ENCODE data around the gene LMNTD2.

Gene LMNTD2

DNA sequence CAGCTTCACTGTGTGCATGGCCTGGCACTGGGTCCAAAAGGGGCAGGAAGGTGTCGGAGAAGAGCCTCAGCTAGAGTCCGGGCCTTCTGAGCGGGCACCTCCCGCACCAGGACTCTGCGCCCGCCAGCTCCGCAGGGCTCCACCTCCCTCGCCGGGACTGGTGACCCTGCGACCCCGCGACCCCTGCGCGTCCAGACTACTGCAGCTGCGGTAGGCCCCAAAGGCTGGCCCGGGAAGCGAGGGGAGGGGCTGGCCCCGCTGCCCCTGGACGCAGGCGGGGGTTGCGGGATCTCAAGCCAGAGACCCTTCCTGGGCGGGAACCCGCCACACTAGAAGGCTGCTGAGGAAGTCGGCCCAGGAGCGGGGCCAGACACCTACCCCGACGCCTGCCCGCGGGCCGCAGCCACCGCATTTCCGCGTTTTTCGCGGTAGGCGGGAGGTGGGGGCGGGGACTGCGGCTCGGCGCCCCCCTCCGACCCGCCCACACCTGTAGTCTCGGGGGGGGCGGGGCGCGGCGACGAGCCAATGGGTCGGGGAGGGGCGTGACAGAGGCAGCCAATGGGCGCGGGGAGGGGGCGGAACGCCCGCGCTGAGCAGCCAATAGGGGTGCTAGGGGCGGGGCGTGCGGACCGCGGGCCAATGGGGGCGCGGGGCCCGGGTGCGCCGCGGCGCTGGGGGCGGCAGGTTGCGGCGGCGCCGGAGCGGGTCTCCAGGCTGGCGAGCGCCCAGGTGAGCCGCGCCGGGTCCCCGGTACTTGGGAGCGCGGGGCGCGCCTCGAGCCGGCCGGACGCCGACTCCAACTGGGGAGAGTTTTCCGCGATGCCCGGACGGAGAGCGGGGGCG is at the start of gene LMNTD2, which contains the start of gene RASSF7:
Gene LMNTD2, minus strand, starts transcription at position 434 of the 843 bp plus-strand sequence. Its CDS starts 22 bp downstream, at position 412.
Gene RASSF7, plus strand, starts transcription at position 666 of the 843 bp plus-strand sequence. CDS start 799 bp downstream, outside the sequence.
- DNase-seq (ENCODE audit: low spot score) = peak; percentile 93

- DNase-seq (ENCODE audit: low spot score) = no peak
These were observed 48.8 kb upstream of the LMNTD2 start for GRCh38 chr11:609341-609811.

- DNase-seq (ENCODE audit: low spot score) = no peak
These were observed 48.3 kb upstream of the LMNTD2 start for GRCh38 chr11:608791-609251.

DNA sequence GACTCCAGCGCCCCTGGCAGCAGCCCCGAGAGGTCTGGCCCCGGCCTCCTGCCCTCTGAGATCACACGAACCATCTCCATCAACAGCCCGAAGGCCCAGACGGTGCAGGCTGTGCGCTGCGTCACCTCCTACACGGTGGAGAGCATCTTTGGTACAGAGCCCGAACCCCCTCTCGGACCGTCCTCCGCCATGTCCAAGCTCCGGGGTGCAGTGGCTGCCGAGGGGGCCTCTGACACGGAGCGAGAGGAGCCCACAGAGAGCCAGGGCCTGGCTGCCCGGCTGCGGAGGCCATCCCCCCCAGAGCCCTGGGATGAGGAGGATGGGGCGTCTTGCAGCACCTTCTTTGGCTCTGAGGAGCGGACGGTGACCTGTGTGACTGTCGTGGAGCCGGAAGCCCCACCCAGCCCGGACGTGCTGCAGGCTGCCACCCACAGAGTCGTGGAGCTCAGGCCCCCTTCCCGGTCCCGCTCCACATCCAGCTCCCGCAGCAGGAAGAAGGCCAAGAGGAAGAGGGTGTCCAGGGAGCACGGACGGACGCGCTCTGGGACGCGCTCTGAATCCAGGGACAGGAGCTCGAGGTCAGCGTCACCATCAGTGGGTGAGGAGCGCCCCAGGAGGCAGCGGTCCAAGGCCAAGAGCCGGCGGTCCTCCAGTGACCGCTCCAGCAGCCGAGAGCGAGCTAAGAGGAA is 47.6 kb upstream of the LMNTD2 start:
- DNase-seq (ENCODE audit: low spot score) = no peak

DNA sequence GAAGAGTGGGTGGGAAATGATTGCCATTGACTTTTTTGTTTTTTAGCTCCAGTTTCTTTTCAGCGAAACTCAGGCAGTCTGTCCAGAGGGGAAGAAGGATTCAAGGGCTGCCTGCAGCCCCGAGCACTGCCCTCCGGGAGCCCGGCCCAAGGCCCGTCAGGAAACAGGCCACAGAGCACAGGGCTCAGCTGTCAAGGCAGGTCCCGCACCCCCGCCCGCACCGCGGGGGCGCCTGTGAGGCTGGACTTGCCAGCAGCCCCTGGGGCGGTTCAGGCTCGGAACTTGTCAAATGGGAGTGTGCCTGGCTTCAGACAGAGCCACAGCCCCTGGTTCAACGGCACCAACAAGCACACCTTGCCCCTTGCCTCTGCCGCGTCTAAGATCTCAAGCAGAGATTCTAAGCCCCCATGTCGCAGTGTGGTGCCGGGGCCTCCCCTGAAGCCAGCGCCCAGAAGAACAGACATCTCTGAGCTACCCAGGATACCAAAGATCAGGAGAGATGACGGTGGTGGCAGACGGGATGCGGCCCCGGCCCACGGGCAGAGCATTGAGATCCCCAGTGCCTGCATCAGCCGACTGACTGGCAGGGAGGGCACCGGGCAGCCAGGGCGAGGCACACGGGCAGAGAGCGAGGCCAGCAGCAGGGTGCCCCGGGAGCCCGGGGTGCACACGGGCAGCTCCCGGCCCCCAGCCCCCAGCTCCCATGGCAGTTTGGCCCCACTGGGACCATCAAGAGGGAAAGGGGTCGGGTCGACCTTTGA is 46.7 kb upstream of the LMNTD2 start:
- no peak for DNase-seq (ENCODE audit: low spot score)

- DNase-seq (ENCODE audit: low spot score) = no peak
These were observed 45.7 kb upstream of the LMNTD2 start for GRCh38 chr11:606245-606644.

- DNase-seq (ENCODE audit: low spot score) = no peak
These were observed 45.0 kb upstream of the LMNTD2 start for GRCh38 chr11:605286-606129.

- no peak for DNase-seq (ENCODE audit: low spot score)
These were observed 42.6 kb upstream of the LMNTD2 start for GRCh38 chr11:603154-603553.

GRCh38 chr11:601573-602245 is 41.2 kb upstream of the LMNTD2 start:
- DNase-seq (ENCODE audit: low spot score) = no peak

- no peak for DNase-seq (ENCODE audit: low spot score)
These were observed 37.6 kb upstream of the LMNTD2 start for GRCh38 chr11:598005-598680.

DNA sequence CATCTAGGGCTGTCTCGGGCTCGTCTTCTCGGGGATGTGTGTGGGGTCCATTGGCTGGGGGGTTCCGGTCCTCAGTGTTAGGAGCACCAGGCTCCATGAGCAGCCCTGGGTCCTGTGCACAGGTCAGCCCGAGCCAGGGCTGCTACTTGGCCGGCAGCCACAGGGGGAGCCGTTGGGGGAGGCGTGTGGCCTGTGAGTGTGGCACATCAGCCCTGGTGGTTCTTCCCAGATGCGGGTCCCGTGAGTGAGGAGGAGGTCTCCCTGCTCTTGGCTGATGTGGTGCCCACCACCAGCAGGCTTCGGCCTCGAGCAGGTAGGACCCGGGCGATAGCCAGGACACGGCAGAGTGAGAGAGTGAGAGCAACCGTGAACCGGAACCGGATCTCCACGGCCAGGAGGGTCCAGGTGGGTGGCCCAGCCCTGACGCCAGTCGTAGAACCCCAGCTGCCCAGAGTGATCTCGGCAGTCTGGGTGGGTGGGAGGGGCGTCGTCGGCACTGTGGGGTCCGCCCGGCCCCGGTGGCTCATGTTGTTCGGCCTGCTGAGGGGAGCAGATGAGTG is 36.7 kb upstream of the LMNTD2 start:
- no peak for DNase-seq (ENCODE audit: low spot score)

DNA sequence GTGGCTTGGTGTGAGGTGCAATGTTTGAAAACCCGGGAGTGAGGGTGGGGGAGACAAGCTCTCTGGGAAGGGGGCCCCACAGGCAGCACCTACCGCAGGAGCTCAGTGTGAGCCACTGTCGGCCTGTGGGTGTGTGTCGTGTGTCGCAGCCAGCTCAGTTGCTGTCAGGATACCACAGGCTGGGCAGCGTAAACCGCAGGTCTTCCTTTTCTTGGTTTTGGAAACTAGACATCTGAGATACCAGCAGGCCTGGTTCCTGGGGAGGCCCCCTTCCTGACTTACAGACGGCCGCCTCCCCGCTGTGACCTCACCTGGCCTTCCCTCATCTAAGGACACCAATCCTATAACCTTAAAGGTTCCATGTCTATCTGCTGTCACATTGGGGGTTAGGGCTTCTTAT is 35.8 kb upstream of the LMNTD2 start:
- DNase-seq (ENCODE audit: low spot score) = no peak

DNA sequence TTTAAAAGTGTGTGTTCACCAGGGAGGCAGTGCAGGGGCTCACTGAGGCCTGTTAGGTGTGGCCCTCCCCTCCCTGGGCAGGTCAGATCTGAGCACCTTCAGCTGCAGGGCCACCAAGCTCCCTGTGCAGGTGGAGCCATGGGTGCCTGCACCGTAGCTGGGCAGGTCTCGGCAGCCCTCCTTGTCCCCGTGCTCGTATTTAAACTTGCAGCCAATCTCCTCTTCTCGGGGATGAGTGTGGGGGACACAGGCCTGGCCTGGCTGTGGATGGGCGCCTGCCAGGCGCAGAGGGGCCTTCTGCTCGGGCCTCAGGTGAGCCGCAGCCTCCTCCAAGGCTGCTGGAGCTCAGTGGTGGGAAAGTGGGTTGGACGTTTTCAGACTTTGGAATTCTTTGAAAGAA is 34.9 kb upstream of the LMNTD2 start:
- no peak for DNase-seq (ENCODE audit: low spot score)

DNA sequence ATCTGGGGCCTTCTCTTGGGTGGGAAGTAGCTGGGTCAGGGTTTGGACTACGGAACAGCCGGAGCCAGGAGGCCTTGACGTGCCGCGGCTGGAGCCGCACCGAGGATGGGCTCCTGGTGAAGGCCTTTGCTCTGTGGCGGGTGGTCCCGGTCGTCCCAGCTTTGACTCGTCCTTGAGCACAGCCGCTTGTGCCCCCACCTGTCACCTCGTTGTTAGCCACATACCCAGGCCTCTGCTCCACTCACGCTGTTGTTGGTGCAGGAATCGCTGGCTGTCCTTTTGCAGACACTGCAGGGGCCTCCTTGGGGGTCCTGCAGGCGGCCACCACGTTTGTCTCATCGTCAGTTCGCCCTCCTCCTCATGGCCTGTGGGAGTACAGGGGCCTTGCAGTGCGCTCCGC is 32.8 kb upstream of the LMNTD2 start:
- no peak for DNase-seq (ENCODE audit: low spot score)

DNA sequence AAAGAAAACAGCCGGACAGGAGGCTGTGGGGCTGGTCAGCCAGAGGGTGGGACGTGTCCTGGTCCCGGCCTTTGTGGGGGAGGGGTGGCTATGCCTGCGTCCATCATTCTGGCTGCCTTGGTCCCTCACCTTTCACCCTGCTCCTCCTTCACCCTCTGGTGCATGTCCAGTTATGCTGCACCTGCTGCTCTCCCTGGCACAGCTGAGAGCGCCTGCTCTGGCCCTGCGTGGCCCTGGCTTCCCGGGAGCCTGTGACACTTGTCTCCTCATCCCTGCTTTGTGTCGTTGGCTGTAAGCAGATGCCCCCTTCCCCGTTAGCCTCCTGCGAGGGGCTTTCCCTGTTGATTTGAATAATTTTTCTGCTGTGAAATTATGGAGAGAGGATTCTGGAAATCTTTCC is 32.4 kb upstream of the LMNTD2 start:
- DNase-seq (ENCODE audit: low spot score) = no peak

DNA sequence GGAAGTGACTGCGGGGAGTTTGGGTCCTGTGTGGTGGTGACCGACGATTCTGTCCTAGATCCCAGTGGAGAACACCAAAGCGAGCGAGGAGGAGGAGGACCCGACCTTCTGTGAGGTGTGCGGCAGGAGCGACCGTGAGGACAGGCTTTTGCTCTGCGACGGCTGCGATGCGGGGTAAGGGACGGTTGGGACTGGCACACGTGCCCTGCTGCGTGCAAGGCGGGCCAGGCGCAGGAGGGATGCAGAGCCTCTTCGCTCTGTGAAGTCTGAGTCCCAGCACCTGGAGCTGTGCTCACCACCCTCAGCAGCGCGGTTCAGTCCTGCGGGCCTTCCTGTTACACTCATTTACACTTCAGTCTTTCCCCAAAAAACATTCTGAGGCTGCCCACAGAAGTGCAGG is 32.0 kb upstream of the LMNTD2 start:
- no peak for DNase-seq (ENCODE audit: low spot score)

GRCh38 chr11:590997-591396 is 30.5 kb upstream of the LMNTD2 start:
- DNase-seq (ENCODE audit: low spot score) = no peak

DNA sequence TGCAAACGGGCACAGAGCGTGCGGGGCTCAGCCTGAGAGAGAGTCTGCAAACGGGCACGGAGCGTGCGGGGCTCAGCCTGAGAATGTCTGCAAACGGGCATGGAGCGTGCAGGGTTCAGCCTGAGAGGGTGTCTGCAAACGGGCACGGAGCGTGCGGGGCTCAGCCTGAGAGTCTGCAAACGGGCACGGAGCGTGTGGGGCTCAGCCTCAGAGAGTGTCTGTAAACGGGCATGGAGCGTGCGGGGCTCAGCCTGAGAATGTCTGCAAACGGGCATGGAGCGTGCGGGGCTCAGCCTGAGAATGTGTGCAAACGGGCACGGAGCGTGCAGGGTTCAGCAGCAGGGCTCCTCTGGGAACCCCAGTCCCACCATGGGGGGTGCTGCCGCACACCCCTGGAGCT is 29.3 kb upstream of the LMNTD2 start:
- no peak for DNase-seq (ENCODE audit: low spot score)

DNA sequence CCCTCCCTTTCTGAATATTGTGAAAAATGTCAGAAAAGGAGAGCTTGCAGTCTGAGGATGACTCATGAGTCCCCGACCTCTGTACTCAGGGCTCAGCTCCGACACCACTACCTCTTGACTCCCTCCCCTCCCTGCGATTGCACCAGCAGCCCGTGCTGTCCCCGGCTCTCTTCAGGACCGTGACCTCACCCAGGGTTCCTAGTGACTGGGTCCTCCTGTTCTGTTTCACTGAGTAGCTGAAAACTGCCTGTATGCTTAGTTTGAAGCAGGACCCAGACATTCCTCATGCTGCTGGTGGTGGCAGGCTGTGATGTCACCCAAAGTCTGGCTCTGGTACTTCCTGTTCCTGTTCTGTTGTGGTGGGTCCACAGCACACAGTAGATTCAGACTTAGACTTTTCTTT is 27.4 kb upstream of the LMNTD2 start:
- no peak for DNase-seq (ENCODE audit: low spot score)

- DNase-seq (ENCODE audit: low spot score) = no peak
These were observed 27.0 kb upstream of the LMNTD2 start for GRCh38 chr11:587546-587945.

Measured in NAMALWA (cell line).